T47D (cell line): ENCODE data around the gene HLA-DRB5.
A peak's percentile ranks its signal among the peaks of the same experiment; 100 is the strongest.
"Not testable (repeated sequence)": the region's sequence is repeated elsewhere in the genome, so short reads cannot be mapped to it uniquely, and the experiment has no call there.

Experiments
- DNase-seq, 2 experiments: peaks; one replicate each; pipeline versions ENCODE4 v3.0.0 to v3.0.0-alpha.2; 2011 to 2012; ENCODE audit warnings: low read depth in 1 of 2, low spot score in 1 of 2
- JUND ChIP-seq: IDR thresholded peaks from 2 replicates; pipeline ENCODE4 v1.6.1; 2012; ENCODE audit warnings: low read depth
- in situ Hi-C: cut with HindIII; loops from 2 replicates; pipeline ENCODE4 v1.10.0; 2016; ENCODE audit warnings: low sequenced_read_pairs, low pct_unique_long_range_greater_than_20kb

Gene HLA-DRB5

GRCh38 chr6:32553037-32553742 lies 23.1 kb upstream of the HLA-DRB5 start:
- DNase-seq = peak in 1 of 2 experiments; percentile 29
- in situ Hi-C loops = no loop called here
- TF ChIP-seq JUND = no peak

GRCh38 chr6:32551410-32551809 lies 21.3 kb upstream of the HLA-DRB5 start:
- no peak for TF ChIP-seq JUND
- in situ Hi-C loops = no loop called here
- no peak for DNase-seq

GRCh38 chr6:32539839-32540238 lies 9.8 kb upstream of the HLA-DRB5 start:
- DNase-seq = no peak
- in situ Hi-C loops = no loop called here
- TF ChIP-seq JUND = no peak

- in situ Hi-C loops, DNase-seq: not testable (repeated sequence)
Observed at GRCh38 chr6:32530431-32530793, 325 bp upstream of the HLA-DRB5 start.

- in situ Hi-C loops = no loop called here
- DNase-seq = no peak
- TF ChIP-seq JUND = no peak
Observed at GRCh38 chr6:32522302-32523047, 7.6 kb downstream of the HLA-DRB5 start.

GRCh38 chr6:32519910-32520258 lies 10.2 kb downstream of the HLA-DRB5 start:
- TF ChIP-seq JUND = no peak
- no peak for DNase-seq
- in situ Hi-C loops = no loop called here

GRCh38 chr6:32519118-32519909 lies 10.8 kb downstream of the HLA-DRB5 start:
- in situ Hi-C loops = no loop called here
- no peak for DNase-seq
- TF ChIP-seq JUND = no peak

- no peak for TF ChIP-seq JUND
- no peak for DNase-seq
- in situ Hi-C loops = no loop called here
Observed at GRCh38 chr6:32517654-32518445, 12.2 kb downstream of the HLA-DRB5 start.

GRCh38 chr6:32501016-32501415 lies 29.1 kb downstream of the HLA-DRB5 start:
- in situ Hi-C loops = no loop called here
- TF ChIP-seq JUND = no peak

GRCh38 chr6:32492351-32492750 lies 37.7 kb downstream of the HLA-DRB5 start:
- no peak for TF ChIP-seq JUND
- DNase-seq = no peak
- in situ Hi-C loops = no loop called here

More at GRCh38 chr6:32501016-32501415, 29.1 kb downstream of the HLA-DRB5 start:
- no peak for DNase-seq

GRCh38 chr6:32491700-32492099 lies 38.4 kb downstream of the HLA-DRB5 start:
- in situ Hi-C loops = no loop called here
- no peak for DNase-seq

GRCh38 chr6:32488083-32488482 lies 42.0 kb downstream of the HLA-DRB5 start:
- DNase-seq = no peak
- no peak for TF ChIP-seq JUND
- in situ Hi-C loops = no loop called here

More at GRCh38 chr6:32491700-32492099, 38.4 kb downstream of the HLA-DRB5 start:
- TF ChIP-seq JUND = no peak

GRCh38 chr6:32484614-32484998 lies 45.5 kb downstream of the HLA-DRB5 start:
- in situ Hi-C loops = no loop called here
- no peak for DNase-seq
- TF ChIP-seq JUND = no peak
